Natural killer cell (primary cell): ENCODE measurements around the gene POLR3E. TPM values are rescaled to one million over a fixed set of nuclear protein-coding genes. Genes with fewer than 3 reads are reported as not detected.

Experiments used
- ATAC-seq, 3 donors: fragments of 150-1000 bp in 2 of 3; fragments of 200-7000 bp in 1 of 3; cut with Tn5 transposase; 1 replicate in 1 of 3; 2 replicates in 2 of 3; pipeline ENCODE4 v1.10.0; 2021; ENCODE audit warnings: mild to moderate bottlenecking in 2 of 3, moderate library complexity in 2 of 3
- DNase-seq, 2 donors: peaks; one replicate each; pipeline versions ENCODE4 v3.0.0 to v3.0.0-alpha.2; 2013 to 2021; ENCODE audit warnings: mixed read lengths in 1 of 2
- H3K27ac ChIP-seq: one replicate; pipeline ENCODE4 v1.5.1; 2013; ENCODE audit warnings: mild to moderate bottlenecking, low read length
- H3K27me3 ChIP-seq: one replicate; pipeline ENCODE4 v1.6.1; 2013; ENCODE audit warnings: low read length; ENCODE audit not compliant: control insufficient read depth, insufficient read depth
- H3K36me3 ChIP-seq: one replicate; pipeline ENCODE4 v1.6.1; 2013; ENCODE audit warnings: low read length; ENCODE audit not compliant: control insufficient read depth, insufficient read depth
- H3K4me1 ChIP-seq: one replicate; pipeline ENCODE4 v1.6.1; 2013; ENCODE audit warnings: low read length; ENCODE audit not compliant: control insufficient read depth, insufficient read depth
- H3K4me3 ChIP-seq: one replicate; pipeline ENCODE4 v1.5.1; 2013; ENCODE audit warnings: low read length
- H3K9me3 ChIP-seq: one replicate; pipeline ENCODE4 v1.6.1; 2013; ENCODE audit warnings: low read length; ENCODE audit not compliant: control insufficient read depth, insufficient read depth
- H3K27ac Mint-ChIP-seq, 2 donors: one replicate each; pipeline ENCODE4 v1.8.0; 2022; ENCODE audit warnings: mild to moderate bottlenecking in 2 of 2, mixed read lengths in 2 of 2, moderate library complexity in 1 of 2
- H3K27me3 Mint-ChIP-seq, 2 donors: one replicate each; pipeline ENCODE4 v1.8.0; 2022; ENCODE audit warnings: low read depth in 2 of 2, mixed read lengths in 2 of 2
- H3K36me3 Mint-ChIP-seq: one replicate; pipeline ENCODE4 v1.8.0; 2022; ENCODE audit warnings: mixed read lengths
- H3K4me1 Mint-ChIP-seq, 2 donors: one replicate each; pipeline ENCODE4 v1.8.0; 2022; ENCODE audit warnings: mixed read lengths in 2 of 2
- H3K4me3 Mint-ChIP-seq: one replicate; pipeline ENCODE4 v1.8.0; 2022; ENCODE audit warnings: mild to moderate bottlenecking, moderate library complexity, mixed read lengths
- H3K9me3 Mint-ChIP-seq, 2 donors: one replicate each; pipeline ENCODE4 v1.8.0; 2022; ENCODE audit warnings: mixed read lengths in 2 of 2
- WGBS: methylation state at CpG from one replicate; pipeline ENCODE4 v1.1.7; 2013; ENCODE audit warnings: missing lambda C conversion rate; ENCODE audit not compliant: insufficient coverage; 5-methylcytosine and 5-hydroxymethylcytosine counted together
- intact Hi-C: fragments of 100-400 bp; cut with micrococcal nuclease; formaldehyde crosslinking; loops from one replicate; pipeline ENCODE4 v1.14.2; 2022
- total RNA-seq, 4 donors: library from RNA; stranded (reverse); fragments of 120-200 nt in 1 of 4; gene quantifications; one replicate each; pipeline versions ENCODE4 v1.2.3 to v1.2.4, GENCODE V29; 2013 to 2022
- TF ChIP-seq, protein P1 (sequence below): fragments of 200-600 bp; IDR thresholded peaks from one replicate; pipeline ENCODE4 v1.8.0; 2022; ENCODE audit warnings: antibody characterized with exemption

POLR3E gene
- total RNA-seq, 3 donors from 2014 or later (not counting 1 experiment from before 2014, with no cell fraction given), result 95.0 to 116 (median 104) TPM

DNA sequence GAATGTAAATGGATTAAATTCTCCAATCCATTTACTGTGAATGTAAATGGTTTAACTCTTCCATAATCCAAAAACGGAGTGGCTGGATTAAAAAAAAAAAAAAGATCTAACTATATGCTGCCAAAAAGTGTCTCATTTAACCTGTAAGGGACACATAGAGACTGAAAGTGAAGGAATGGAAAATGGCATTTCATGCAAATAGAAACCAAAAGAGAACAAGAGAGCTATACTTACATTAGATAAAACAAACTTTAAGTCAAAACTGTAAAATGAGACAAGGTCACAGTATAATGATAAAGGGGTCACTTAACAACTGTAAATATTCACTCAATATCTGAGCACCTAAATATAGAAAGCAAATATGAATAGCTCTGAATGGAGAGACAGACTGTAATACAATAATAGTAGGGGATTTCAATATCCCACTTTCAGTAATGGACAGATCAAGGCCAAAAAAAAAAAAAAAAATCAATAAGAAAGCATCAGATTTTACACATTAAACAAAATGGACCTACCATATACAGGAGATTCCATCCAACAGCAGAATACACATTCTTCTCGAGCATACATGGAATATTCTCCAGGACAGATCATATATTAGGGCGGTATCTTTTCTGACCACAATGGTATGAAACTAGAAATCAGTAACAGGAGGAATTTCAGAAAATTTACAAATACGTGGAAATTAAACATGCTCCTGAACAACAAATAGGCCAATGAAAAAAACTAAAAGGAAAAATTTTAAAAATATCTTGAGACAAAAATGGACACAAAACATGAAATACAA lies 40.8 kb downstream of the POLR3E start:
- DNase-seq (no peak), ATAC-seq (no peak)
- intact Hi-C loops, result no loop called here
- Mint-ChIP-seq H3K4me3 (no peak overlapping the region), H3K4me1 (no peaks in the 10 kb centered on the region), H3K27me3 (no peaks in the 10 kb centered on the region), H3K36me3 (peaks cover 54% of the 10 kb centered on the region), H3K9me3 (peaks cover 8 to 22% of the 10 kb centered on the region in 2 donors), H3K27ac (no peak overlapping the region)
- Histone ChIP-seq H3K4me1 (no peaks in the 10 kb centered on the region), H3K36me3 (peaks cover 30% of the 10 kb centered on the region), H3K27me3 (no peaks in the 10 kb centered on the region), H3K9me3 (peaks cover 10% of the 10 kb centered on the region), H3K4me3 (no peak overlapping the region), H3K27ac (no peak overlapping the region)
- TF ChIP-seq, protein P1, sequence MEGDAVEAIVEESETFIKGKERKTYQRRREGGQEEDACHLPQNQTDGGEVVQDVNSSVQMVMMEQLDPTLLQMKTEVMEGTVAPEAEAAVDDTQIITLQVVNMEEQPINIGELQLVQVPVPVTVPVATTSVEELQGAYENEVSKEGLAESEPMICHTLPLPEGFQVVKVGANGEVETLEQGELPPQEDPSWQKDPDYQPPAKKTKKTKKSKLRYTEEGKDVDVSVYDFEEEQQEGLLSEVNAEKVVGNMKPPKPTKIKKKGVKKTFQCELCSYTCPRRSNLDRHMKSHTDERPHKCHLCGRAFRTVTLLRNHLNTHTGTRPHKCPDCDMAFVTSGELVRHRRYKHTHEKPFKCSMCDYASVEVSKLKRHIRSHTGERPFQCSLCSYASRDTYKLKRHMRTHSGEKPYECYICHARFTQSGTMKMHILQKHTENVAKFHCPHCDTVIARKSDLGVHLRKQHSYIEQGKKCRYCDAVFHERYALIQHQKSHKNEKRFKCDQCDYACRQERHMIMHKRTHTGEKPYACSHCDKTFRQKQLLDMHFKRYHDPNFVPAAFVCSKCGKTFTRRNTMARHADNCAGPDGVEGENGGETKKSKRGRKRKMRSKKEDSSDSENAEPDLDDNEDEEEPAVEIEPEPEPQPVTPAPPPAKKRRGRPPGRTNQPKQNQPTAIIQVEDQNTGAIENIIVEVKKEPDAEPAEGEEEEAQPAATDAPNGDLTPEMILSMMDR, result no peak
- WGBS, result 100% methylated on average over 1 of the region's 4 CpGs

DNA sequence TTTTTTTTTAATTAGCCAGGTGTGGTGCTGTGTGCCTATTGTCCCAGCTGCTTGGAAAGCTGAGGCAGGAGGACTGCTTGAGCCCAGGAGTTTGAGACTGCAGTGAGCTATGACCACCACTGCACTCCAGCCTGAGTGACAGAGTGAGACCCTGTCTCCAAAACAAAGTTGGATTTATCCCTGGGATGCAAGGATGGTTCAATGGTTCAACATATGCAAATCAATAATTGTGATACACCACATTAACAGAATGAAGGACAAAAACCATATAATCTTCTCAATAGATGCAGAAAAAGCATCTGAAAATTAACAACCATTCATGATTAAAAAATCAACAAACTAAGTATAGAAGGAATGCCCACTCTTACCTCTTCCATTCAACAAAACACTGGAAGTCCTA lies 43.7 kb downstream of the POLR3E start:
- H3K4me3 Mint-ChIP-seq, result no peak overlapping the region
- no peaks in the 10 kb centered on the region for H3K4me1 Mint-ChIP-seq

DNA sequence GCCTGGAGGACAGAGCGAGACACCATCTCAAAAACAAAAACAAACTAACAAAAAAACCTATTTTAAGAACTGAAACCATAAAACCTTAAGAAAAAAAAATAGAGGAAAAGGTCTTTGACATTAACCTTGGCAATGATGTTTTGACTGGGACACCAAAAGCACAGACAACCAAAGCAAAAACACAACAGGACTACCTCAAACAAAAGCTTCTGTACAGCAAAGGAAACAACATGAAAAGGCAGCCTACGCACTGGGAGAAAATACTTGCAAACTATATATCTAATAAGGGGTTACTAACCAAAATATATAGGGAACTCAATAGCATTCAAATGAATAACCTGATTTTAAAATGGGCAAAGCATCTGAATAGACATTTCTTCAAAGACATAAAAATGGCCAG lies 44.9 kb downstream of the POLR3E start:
- no peaks in the 10 kb centered on the region for H3K9me3 ChIP-seq
- no peaks in the 10 kb centered on the region for H3K4me1 ChIP-seq
- DNase-seq (no peak), ATAC-seq (no peak)
- intact Hi-C loops, result no loop called here
- peaks cover 3 to 16% of the 10 kb centered on the region in 2 donors for H3K9me3 Mint-ChIP-seq
- no peak overlapping the region for H3K4me3 Mint-ChIP-seq
- H3K36me3 ChIP-seq, result peaks cover 7% of the 10 kb centered on the region
- TF ChIP-seq, protein P1, result no peak
- no peak overlapping the region for H3K27ac ChIP-seq
- no peaks in the 10 kb centered on the region for H3K27me3 ChIP-seq
- H3K27me3 Mint-ChIP-seq, result no peaks in the 10 kb centered on the region
- H3K27ac Mint-ChIP-seq, result no peak overlapping the region
- H3K36me3 Mint-ChIP-seq, result peaks cover 23% of the 10 kb centered on the region
- no peak overlapping the region for H3K4me3 ChIP-seq
- H3K4me1 Mint-ChIP-seq, result no peaks in the 10 kb centered on the region
- WGBS, result no CpG with 5 or more reads among the region's 2 CpGs

More for the DNA sequence above, 43.7 kb downstream of the POLR3E start:
- intact Hi-C loops, result no loop called here
- Histone ChIP-seq H3K9me3 (peaks cover 4% of the 10 kb centered on the region), H3K36me3 (peaks cover 4% of the 10 kb centered on the region), H3K4me3 (no peak overlapping the region), H3K4me1 (no peaks in the 10 kb centered on the region), H3K27me3 (no peaks in the 10 kb centered on the region), H3K27ac (no peak overlapping the region)
- peaks cover 34% of the 10 kb centered on the region for H3K36me3 Mint-ChIP-seq
- TF ChIP-seq, protein P1, result no peak
- no peak for ATAC-seq
- no peaks in the 10 kb centered on the region for H3K27me3 Mint-ChIP-seq
- no peak overlapping the region for H3K27ac Mint-ChIP-seq
- DNase-seq, result no peak
- H3K9me3 Mint-ChIP-seq, result peaks cover 8 to 22% of the 10 kb centered on the region in 2 donors

DNA sequence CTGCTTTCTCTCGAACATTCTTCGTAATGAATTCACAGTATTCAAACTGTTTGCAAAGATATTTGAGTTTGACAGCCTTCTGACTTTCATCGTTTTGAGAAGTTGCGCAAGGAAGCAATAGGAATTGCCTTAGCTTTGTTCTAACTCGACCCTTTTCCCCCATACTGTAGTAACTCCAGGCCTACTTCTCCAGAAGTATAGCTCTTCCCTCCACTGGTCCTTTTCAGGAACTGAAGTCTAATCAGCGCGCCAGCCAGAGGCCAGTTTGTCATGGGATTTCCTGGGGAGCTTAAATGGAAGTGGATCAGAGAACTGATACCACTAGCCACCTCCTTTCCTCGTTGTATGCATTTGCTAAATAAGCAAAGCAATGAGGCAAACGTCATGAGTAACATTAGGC lies 49.3 kb downstream of the POLR3E start:
- no peak for DNase-seq
- Mint-ChIP-seq H3K9me3 (no peaks in the 10 kb centered on the region), H3K27ac (no peak overlapping the region), H3K4me1 (no peaks in the 10 kb centered on the region), H3K4me3 (no peak overlapping the region), H3K36me3 (no peaks in the 10 kb centered on the region), H3K27me3 (no peaks in the 10 kb centered on the region)
- WGBS, result 75% methylated on average over 7 of the region's 9 CpGs
- no peaks in the 10 kb centered on the region for H3K9me3 ChIP-seq
- H3K4me3 ChIP-seq, result no peak overlapping the region
- ATAC-seq, result no peak
- intact Hi-C loops, result no loop called here
- H3K36me3 ChIP-seq, result peaks cover 26% of the 10 kb centered on the region
- no peaks in the 10 kb centered on the region for H3K27me3 ChIP-seq
- H3K27ac ChIP-seq, result no peak overlapping the region
- TF ChIP-seq, protein P1, result no peak
- no peaks in the 10 kb centered on the region for H3K4me1 ChIP-seq
